SKM-1 (cell line): ENCODE data around the gene SLC38A9.
A peak's percentile ranks its signal among the peaks of the same experiment; 100 is the strongest.
"Not testable (repeated sequence)": the region's sequence is repeated elsewhere in the genome, so short reads cannot be mapped to it uniquely, and the experiment has no call there.

Experiments
- DNase-seq: peaks from one replicate; lab custom pipeline; 2025; ENCODE audit not compliant: unreplicated experiment; lab: John Stamatoyannopoulos, UW

Gene SLC38A9, protein sequence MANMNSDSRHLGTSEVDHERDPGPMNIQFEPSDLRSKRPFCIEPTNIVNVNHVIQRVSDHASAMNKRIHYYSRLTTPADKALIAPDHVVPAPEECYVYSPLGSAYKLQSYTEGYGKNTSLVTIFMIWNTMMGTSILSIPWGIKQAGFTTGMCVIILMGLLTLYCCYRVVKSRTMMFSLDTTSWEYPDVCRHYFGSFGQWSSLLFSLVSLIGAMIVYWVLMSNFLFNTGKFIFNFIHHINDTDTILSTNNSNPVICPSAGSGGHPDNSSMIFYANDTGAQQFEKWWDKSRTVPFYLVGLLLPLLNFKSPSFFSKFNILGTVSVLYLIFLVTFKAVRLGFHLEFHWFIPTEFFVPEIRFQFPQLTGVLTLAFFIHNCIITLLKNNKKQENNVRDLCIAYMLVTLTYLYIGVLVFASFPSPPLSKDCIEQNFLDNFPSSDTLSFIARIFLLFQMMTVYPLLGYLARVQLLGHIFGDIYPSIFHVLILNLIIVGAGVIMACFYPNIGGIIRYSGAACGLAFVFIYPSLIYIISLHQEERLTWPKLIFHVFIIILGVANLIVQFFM

DNA sequence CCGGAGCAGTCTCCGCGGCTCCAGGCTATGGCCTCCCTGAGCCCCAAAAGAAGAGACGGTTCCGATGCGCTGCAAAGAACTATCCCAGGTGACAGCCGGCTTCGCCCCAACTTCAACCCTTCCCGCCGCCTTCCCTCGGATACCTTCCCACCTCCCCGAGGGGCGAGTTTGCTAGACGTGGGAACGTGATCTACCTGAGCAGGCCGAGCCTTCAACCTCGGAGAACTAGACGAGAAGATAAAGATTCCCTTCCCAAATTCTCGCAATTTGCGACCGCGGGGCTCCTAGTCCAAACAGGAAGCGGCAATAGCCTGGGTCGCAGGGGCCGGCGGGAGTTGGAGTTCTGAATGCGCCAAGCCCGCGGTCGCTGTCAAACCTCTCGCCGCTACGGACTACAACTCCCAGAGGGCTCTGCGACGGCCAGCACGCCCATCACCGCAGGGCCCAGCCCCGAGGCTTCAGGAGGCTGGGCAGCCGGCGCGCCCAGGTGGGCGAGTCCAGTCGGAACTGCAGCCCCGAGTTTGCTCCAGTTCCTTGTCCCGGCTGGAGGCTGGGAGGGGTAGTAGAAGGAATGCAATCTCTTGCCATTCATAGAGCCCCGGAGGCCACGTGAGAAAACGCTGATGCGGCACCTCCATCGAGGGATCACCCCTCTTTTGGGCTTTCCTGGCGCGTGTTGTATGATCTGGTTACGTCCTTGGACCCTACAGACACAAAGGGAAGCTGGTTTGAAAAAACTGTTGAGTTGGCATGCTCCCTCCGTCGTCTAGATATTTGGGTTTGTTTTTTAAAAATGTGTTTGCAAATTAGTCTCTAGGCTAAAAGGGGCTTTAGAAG is at the start of gene SLC38A9:
Gene SLC38A9 (minus strand): TSS at position 302 of the 837 bp plus-strand sequence. CDS start 14,366 bp downstream, outside the sequence.
- peak; percentile 92 for DNase-seq

DNA sequence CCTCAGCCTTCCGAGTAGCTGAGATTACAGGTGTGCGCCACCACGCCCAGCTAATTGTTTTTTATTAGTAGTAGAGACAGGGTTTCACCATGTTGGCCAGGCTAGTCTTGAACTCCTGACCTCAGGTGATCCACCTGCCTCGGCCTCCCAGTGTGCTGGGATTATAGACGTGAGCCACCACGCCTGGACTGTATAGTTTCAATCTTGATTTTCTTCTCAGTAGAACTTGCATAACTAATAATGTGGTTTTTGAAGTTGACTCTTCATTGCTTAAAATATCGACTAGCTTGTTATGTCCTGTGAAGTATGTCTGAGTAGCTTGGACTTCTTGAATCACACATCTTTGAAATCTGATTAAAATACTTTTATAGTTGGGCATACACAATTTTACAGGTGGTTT is 49.6 kb upstream of the SLC38A9 start:
- not testable (repeated sequence) for DNase-seq

DNA sequence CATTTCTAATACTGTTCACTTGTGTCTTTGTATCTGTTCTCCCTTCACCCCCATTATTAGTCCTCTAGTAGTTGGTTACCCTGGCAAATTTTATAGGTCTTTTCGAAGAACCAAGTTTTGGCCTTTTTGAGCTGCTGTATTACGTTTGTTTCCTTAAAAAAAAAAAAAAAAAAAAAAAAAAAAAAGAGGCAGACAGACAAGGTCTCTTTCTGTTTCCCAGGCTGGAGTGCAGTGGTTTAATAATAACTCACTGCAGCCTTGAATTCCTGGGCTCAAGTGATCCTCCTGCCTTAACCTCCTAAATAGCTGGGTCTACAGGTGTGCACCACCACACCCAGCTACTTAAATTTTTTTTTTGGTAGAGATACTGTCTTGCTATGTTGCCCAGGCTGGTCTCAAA is 46.6 kb upstream of the SLC38A9 start:
- DNase-seq: no peak

DNA sequence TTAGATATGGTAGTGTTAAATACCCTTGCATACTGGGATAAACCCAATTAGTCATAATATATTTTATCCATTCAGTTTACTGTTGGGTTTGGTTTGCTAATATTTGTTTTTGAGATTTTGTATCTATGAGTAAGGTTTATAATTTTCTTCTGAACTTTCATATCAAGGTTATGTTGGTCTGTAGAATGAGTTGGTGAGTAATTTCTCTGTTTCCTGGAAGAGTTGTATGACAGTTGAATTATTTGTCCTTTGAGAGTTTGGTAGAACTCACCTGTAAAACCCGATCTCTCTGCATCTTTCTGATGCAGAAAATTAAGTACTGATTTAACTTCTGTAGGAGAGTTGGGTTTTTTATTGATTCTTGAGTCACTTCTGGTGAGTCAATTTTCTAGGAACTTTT is 46.1 kb upstream of the SLC38A9 start:
- DNase-seq: no peak

DNA sequence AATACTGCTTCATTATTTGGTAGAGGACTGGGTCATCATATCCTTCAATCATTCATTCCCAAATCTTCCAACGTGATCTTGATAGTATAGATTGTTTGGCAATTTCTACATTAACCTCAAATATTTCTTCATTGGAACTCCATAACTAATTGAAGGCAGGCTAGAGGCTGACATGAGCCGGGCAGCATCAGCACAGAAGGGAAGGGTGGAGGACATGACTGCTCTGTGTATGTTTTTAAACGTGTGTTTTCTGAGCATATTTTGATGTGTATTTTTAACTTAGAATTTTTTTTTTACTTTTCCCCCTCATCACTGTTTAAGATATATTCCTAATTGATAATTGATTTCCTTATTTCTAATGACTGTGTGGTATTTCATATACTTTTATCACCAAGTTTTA is 38.4 kb upstream of the SLC38A9 start:
- no peak for DNase-seq

DNA sequence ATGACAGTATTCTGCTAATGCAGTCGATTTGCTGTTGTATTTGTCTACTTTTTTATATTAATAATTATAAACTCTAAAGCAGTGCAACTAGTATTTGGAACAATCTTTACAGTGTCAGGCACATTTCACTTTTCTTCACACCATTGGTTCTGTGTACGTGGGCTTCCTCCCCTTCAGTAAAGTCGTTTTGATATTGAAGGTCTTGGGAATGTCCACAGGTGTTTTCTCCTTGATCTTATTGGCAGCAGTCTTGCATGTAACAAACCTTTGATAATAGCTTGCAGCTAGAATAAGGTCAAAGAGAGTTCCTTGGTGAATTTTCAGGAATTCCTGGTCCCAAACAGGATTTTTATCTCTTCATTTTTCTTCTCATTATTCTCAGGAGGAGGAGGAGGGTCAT is 37.9 kb upstream of the SLC38A9 start:
- DNase-seq: no peak

DNA sequence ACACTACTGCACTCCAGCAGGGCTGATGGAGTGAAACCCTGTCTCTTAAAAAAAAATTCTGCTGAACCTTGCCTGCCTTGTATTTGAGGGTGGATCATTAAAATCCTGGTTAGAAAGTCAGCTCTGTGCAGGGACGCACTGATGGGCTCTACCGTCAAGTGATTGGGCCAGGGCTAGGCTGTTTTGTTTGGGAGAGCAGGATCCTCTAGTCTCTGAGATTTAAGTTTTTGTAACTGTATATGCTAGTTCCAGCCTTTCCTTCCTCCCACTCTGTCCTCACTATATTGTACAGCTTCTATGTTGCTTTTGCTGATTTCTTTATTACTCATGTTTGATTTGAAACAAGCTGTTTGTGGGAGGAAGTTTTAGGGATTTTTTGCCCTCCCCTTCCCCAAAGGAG is 37.3 kb upstream of the SLC38A9 start:
- DNase-seq: no peak

DNA sequence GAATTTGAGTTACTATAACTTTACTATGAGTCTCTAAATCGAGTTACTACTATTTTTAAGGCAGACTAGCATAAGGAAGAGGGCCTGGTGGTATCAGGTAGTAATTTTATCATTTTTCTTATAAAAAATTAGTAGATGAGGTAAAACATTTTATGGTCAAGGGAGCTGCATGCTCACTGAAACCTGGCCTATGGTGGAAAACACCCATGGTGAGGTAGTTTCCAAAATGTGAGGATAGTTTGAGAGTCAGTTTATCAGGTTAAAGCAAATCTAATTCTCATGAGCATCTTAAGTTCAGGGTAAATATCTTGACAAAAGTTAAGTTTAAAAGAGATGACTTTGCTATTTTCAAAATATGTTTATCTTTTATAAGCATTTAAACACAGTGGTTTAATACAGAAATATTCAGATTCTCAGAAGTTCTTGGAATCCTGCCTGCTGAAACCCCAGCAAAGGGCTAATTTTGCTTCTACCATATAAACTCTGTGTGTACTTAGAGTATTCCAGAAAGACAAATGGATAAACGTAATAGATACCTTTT is 35.7 kb upstream of the SLC38A9 start:
- no peak for DNase-seq

DNA sequence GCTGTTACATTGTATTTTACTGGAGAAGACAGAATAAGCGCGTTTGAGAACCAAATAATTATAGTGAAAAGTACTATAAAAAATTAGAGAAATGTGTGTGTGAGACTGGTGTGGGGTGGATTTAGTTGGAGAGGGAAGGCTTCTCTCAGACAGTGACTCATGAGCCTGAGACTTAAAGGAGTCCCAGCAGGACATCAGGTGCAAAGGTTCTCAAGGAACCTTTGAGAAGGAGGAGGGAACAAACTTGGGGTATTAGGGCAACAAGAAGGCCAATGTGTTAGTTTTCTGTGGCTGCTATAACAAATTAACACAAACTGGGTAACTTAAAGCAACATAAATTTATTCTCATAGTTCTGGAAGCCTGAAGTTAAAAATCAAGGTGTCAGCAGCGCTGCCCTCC is 30.7 kb upstream of the SLC38A9 start:
- DNase-seq: no peak

DNA sequence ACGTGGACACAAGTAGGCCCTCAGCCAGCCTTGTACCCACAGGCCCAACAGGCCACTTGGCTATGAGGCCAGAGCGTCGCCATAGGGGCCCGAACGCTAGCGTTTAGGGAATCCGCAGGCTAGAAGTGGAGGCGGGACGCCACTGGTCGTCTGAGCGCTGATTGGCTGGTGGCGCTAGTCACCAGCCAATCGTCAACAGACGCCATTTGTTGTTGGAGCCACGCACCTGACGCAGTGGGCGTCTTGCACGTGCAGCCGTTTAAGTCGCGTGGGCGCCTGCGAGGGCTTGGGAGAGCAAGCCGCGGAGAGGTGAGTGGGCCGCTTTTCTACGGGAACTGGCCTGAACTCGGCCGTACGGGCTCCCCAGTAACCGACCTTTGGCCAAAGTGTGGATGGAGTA is 25.7 kb upstream of the SLC38A9 start, which contains the start of gene DDX4:
Gene DDX4 (plus strand): TSS at position 269 of the 400 bp plus-strand sequence. CDS start 903 bp downstream, outside the sequence.
- DNase-seq: no peak

DNA sequence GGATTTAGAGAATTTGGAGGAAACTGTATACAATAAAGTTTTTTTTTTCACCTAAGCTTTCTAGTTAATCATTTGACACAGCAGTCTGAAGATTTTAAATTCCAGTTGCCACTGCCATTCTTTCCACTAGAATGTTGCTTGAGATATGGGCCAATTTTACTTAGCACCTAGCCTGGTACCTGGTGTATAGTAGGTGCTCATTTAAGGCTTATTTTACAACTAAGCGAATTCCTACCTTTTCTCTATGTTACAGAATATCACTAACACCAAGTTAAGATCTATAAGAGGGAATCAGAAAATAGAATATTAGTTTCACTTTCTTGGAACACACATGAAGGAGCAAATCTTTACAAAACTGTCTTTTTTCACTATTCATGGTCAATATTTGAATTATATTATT is 22.5 kb upstream of the SLC38A9 start:
- DNase-seq: no peak

DNA sequence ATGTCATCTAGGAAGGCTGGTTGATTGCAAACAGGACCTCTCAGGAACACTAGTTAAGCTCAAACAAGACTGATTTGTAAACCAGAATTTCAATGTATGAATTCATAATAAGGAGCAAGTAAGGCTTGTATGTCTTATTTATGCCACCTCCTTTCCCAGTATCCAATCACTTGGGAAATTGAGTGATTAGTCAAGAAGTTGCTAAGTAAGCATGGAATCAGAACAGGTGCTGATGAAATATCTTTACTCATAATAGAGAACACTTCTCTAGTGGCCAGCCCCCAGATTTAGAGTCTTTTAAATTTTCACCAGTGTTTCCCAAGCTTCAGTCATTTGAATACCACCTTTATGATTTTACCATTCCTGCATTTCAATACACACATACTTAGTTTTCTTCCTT is 20.5 kb upstream of the SLC38A9 start:
- no peak for DNase-seq

DNA sequence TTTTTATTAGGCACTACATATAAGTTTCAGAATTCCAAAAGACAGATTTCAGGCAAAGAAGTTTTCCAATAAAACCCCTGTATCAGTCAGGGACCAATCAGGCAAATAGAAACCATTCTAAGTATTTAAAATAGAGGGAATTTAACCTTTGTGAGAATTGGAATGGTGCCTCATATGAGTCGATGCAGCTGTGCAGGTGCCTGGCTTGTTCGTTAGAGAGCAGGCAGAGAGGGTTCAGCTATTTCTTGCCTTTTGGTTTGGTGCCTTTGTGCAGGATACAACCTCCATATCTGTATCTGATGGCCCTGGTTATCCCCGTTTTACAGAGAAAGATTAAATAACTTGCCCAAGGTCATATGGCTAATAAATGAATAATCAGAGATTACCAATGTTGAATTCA is 19.7 kb upstream of the SLC38A9 start:
- no peak for DNase-seq

DNA sequence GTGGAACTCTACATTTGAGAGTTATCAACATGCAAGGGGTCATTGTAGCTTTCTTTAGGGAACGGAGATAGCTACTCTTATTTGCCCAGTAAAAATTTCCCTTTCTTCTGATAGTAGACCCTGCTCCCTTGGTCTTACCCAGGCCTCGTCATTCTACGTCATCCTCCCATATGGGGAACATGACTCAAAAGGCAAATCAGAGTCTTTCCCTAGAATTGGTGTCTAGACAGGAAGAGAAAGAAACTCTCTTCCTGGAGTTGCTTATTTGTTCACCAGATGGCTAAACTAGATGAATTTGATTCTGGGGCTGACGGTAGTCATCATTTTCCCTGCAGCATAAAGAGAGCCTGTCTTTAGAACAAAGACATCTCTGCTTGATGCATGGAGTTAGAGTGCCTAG is 12.2 kb upstream of the SLC38A9 start:
- DNase-seq: no peak

DNA sequence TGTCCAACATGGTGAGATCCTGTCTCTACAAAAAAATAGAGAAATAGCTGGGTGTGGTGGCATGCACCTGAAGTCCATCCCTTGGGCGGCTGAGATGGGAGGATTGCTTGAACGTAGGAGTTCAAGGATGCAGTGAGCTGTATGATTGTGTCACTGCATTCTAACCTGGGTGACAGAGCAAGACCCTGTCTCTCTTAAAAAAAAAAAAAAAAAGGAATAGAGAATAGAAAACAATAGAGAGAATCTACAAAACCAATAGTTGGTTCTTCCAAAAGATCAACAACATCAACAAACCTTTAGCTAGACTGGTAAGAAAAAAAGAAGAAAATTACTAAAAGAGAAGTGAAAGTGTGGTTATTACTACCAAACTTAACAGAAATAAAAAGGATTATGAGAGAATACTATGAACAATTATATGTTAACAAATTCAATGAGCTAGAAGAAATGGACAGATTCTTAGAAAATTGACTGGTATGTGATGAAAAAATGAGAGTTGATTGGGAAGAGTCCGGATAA is 8.1 kb upstream of the SLC38A9 start:
- DNase-seq: no peak

DNA sequence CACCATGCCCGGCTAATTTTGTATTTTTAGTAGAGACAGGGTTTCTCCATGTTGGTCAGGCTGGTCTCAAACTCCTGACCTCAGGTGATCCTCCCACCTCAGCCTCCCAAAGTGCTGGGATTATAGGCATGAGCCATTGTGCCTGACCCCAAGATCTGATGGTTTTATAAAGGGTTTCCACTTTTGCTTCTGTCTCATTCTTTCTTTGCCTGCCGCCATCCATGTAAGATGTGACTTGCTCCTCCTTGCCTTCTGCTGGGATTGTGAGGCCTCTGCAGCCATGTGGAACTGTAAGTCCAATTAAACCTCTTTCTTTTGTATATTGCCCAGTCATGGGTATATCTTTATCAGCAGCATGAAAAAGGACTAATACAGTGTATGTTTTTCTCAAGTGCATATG is 6.9 kb upstream of the SLC38A9 start:
- not testable (repeated sequence) for DNase-seq

DNA sequence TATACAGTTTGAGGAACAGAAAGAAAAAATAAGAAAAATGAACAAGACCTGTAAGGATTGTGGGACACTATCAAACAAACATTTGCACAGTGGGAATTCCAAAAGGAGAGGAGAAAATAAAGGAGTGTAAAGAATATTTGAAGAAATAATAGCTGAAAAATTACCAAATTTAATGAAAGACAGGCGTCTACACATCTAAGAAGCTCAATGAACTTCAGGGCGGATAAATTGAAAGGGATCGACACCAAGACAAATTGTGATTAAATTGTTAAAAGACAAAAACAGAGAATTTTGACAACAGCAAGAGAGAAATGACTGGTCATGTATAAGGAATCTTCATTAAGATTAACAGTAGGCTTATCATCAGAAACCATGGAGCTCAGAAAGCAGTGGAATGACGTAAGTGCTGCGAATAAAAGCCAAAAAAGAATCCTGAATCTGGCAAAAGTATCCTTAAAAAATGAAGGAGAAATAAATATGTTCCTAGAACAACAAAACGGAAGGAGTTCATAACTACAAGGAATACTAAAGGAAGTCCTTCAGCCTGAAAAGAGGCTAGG is 3.5 kb upstream of the SLC38A9 start:
- no peak for DNase-seq

DNA sequence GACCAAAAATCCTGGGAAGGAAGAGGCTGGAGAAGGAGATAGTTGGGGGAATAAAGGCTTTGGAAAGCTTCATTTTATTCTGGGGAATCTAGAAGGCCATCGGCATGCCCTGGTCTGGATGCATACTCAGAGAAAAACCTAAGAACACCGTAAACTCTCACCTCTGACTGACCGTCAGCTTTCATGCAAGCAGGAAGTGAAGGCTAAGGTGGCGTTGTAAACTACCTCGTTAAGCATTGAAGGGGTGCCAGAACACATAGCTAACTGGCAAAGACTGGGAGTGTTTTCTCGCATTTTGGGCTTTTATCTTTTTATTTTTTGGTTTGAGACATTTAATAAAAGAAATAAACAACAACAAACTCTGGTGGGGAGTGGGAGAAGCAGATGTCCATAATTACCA is 2.6 kb upstream of the SLC38A9 start:
- no peak for DNase-seq

DNA sequence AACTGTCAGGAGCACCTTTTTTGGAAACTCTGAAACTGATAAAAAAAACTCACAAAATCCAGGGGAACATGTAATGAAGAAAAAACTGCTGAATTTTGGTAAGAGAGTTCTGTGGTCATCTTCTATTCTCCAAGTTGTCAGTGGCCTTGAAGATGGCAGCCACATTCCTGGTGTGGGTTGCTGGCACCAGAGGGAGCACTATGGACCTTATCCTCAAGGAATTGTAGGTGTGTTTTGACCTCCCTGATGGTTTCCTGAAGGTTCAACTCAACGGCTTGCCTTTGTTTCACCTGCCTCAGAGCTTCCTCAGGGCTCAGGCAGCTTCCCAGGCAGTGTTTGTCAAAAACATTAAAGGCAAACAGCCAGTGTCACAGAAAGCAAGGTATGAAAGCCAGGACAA is 2.2 kb upstream of the SLC38A9 start:
- DNase-seq: no peak

DNA sequence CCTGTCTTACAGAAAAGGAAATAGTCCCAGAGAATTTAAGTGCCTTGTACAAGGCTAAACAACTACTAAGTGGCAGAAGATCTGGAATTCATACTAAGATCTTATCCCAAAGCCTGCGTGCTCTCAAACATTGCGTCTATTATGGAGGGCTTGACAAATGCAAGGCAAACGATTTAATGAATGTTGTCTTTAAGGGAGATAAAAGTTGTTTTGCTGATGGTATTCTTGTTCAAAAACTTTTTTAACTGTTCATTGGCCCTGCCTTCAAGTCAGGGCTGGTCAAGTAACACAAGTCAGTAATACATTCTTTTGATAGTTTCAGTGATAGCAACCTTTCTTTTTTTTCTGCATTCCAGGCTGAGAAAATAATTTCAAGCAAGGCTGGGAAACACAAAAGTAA is 1.7 kb upstream of the SLC38A9 start:
- no peak for DNase-seq

DNA sequence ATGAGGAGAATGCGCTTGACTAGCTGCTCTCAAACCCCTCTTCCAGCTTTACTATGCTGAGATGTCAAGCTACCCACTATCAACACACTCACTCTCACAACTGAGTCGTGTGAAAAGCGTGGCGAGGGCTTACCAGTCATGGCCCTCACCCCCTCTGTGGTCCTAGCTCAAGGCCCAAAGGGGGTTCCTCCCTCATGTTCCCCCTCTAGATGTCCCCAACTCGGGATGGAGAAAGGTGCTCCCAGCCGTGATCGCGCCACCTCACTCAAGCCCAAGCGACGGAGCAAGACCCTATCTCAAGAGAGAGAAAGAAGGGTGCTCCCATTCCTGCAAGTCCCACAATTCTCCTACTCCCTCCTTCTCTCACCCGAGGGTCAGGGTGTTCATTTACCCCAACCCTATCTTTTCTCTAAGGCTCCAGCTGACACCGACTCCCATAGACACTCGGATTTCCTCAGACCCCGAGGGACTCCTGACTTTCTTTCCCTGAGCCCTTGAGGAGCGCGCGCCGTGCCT is 559 bp downstream of the SLC38A9 start:
- no peak for DNase-seq
